ENCODE measurements around the gene DDR2.

DNA sequence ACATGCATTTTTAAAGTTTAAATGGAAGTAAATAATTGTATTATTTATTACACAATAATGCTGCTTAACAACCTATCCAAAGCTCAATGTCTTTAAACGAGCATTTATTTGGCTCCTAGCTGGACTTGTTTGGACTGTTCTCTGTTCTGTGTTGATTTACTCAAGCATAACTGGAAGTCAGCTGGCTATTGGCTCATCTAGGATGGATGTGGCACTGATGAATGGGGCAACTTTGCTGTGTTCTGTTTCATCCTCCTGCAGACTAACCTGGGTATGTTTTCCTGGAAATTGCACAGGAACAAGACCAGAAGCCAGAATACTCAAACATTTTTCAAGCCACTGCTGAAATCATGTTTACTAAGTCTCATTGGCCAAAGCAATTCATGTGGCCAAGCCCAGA, 87.4 kb downstream of the DDR2 start:
- TF ChIP-seq, protein P1, sequence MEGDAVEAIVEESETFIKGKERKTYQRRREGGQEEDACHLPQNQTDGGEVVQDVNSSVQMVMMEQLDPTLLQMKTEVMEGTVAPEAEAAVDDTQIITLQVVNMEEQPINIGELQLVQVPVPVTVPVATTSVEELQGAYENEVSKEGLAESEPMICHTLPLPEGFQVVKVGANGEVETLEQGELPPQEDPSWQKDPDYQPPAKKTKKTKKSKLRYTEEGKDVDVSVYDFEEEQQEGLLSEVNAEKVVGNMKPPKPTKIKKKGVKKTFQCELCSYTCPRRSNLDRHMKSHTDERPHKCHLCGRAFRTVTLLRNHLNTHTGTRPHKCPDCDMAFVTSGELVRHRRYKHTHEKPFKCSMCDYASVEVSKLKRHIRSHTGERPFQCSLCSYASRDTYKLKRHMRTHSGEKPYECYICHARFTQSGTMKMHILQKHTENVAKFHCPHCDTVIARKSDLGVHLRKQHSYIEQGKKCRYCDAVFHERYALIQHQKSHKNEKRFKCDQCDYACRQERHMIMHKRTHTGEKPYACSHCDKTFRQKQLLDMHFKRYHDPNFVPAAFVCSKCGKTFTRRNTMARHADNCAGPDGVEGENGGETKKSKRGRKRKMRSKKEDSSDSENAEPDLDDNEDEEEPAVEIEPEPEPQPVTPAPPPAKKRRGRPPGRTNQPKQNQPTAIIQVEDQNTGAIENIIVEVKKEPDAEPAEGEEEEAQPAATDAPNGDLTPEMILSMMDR (conservative IDR thresholded peaks at IDR 0.05; ENCODE audit: low read depth, low read length), result no peak
- TF ChIP-seq CEBPB (IDR thresholded peaks at IDR 0.05; ENCODE audit: low read depth, low read length), result no peak
- no peak for TF ChIP-seq BHLHE40 (IDR thresholded peaks at IDR 0.05; ENCODE audit: low read depth, low read length)
- TF ChIP-seq POLR2A (IDR thresholded peaks at IDR 0.05; ENCODE audit: low read depth, low read length), result no peak
- no peak for TF ChIP-seq RCOR1 (IDR thresholded peaks at IDR 0.05; ENCODE audit: insufficient replicate concordance, low read length)
- no peak for TF ChIP-seq SMC3 (IDR thresholded peaks at IDR 0.05; ENCODE audit: low read depth, low read length)
- TF ChIP-seq, protein P2, sequence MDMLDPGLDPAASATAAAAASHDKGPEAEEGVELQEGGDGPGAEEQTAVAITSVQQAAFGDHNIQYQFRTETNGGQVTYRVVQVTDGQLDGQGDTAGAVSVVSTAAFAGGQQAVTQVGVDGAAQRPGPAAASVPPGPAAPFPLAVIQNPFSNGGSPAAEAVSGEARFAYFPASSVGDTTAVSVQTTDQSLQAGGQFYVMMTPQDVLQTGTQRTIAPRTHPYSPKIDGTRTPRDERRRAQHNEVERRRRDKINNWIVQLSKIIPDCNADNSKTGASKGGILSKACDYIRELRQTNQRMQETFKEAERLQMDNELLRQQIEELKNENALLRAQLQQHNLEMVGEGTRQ (IDR thresholded peaks at IDR 0.05; ENCODE audit: low read depth, low read length), result no peak
- no peak for TF ChIP-seq RFX5 (IDR thresholded peaks at IDR 0.05; ENCODE audit: low read depth, low read length)
- TF ChIP-seq RAD21 (IDR thresholded peaks at IDR 0.05; ENCODE audit: low read length), result no peak
- no peak for TF ChIP-seq MXI1 (IDR thresholded peaks at IDR 0.05; ENCODE audit: borderline replicate concordance, low read depth, low read length)
- no peak for TF ChIP-seq MAFK (IDR thresholded peaks at IDR 0.05; ENCODE audit: low read depth, low read length)
- no peak for TF ChIP-seq FOS (IDR thresholded peaks at IDR 0.05; ENCODE audit: low read depth, low read length)

All from IMR-90 (cell line).